ENCODE data around the gene PCED1B. TPM values are rescaled to one million over a fixed set of nuclear protein-coding genes. Genes with fewer than 3 reads are reported as not detected.

PCED1B gene
- total and polyA plus RNA-seq, 12 donors = 0.49 to 4.8 (median 0.88) TPM

DNA sequence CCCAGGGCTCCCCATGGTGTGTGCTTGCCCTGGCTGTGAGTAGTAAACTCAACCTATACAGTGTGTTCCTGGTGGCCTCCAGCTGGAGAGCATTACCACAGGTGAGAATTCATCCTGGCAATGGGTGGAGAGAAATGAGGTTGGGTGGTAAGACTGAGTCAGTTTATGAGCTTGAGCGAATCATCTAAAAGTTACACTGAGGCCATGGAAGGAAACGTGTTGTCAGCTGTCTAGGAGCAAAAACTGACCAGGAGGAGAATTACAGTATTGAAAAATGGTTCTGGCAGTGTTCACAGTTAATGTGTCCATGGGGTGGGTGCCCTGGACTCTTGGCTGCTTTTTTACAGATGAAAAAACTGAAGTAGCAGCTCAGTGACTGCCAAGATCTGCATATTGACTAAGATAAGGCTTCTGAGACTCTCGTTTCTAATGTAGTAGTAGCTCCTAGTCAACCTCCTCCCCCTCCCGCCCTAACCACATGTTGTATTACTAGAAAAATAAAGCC is 202.3 kb downstream of the PCED1B start:
- H3K27me3 ChIP-seq = peaks cover 0 to 3% (median 0%) of the 10 kb centered on the region in 7 donors
- no peaks in the 10 kb centered on the region for H3K36me3 ChIP-seq
- H3K27ac ChIP-seq = peak overlapping the region in 2 of 10 donors; percentile 20 to 21
- 57 to 60% methylated on average over 4 of the region's 4 CpGs for WGBS, 2 donors
- H3K4me3 ChIP-seq = no peak overlapping the region
- DNase-seq (peak in 1 of 2 donors; percentile 6), ATAC-seq (peak in 7 of 8 donors; percentile 39 to 60 (median 50))
- H3K9me3 ChIP-seq = no peaks in the 10 kb centered on the region
- TF ChIP-seq, protein P1, sequence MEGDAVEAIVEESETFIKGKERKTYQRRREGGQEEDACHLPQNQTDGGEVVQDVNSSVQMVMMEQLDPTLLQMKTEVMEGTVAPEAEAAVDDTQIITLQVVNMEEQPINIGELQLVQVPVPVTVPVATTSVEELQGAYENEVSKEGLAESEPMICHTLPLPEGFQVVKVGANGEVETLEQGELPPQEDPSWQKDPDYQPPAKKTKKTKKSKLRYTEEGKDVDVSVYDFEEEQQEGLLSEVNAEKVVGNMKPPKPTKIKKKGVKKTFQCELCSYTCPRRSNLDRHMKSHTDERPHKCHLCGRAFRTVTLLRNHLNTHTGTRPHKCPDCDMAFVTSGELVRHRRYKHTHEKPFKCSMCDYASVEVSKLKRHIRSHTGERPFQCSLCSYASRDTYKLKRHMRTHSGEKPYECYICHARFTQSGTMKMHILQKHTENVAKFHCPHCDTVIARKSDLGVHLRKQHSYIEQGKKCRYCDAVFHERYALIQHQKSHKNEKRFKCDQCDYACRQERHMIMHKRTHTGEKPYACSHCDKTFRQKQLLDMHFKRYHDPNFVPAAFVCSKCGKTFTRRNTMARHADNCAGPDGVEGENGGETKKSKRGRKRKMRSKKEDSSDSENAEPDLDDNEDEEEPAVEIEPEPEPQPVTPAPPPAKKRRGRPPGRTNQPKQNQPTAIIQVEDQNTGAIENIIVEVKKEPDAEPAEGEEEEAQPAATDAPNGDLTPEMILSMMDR (IDR thresholded peaks at IDR 0.05) = no peak
- H3K4me1 ChIP-seq = peaks cover 6 to 22% (median 14%) of the 10 kb centered on the region in 9 donors
- intact Hi-C loops (cut with DNase I) = loop anchor here in 1 of 10 donors (10.0 kb wide), 1 partner anchor 57 kb away; no protein-coding TSS in a partner anchor

GRCh38 chr12:47282206-47282605 is 202.8 kb downstream of the PCED1B start:
- H3K27ac ChIP-seq = peak overlapping the region in 2 of 10 donors; percentile 20 to 21
- TF ChIP-seq, protein P1 (IDR thresholded peaks at IDR 0.05) = no peak
- H3K27me3 ChIP-seq = peaks cover 0 to 3% (median 0%) of the 10 kb centered on the region in 7 donors
- peak in 7 of 8 donors; percentile 54 to 86 (median 70) for ATAC-seq
- no peak for DNase-seq
- H3K36me3 ChIP-seq = no peaks in the 10 kb centered on the region
- WGBS, 2 donors = 75% methylated on average over 4 of the region's 4 CpGs
- no peak overlapping the region for H3K4me3 ChIP-seq
- intact Hi-C loops (cut with DNase I) = loop anchor here in 1 of 10 donors (10.0 kb wide), 1 partner anchor 57 kb away; no protein-coding TSS in a partner anchor
- peaks cover 2 to 17% (median 10%) of the 10 kb centered on the region in 9 donors for H3K4me1 ChIP-seq
- H3K9me3 ChIP-seq = no peaks in the 10 kb centered on the region

Small RNA genes lying within 50 kb of the gene (microRNA-seq; reads per million reads assigned to microRNA genes)
- 0 to 0.51 reads per million in 2 donors for gene MIR4698

Other genes starting within 250 kb of the PCED1B start
- 1 to 10 TPM; 1.1 to 3.2 (median 1.9) TPM for gene AMIGO2, start 338 bp downstream of the PCED1B start, total RNA-seq
- 1 to 10 TPM; 3.1 to 3.3 TPM for gene AMIGO2, start 338 bp downstream of the PCED1B start, polyA plus RNA-seq